HFF-Myc (cell line): ENCODE results near the gene COL4A6.

Source experiments
- DNase-seq: peaks from one replicate; pipeline ENCODE4 v3.0.0-alpha.2; 2011; ENCODE audit warnings: low read depth; ENCODE audit errors: extremely low read depth
- H3K4me3 ChIP-seq: replicated peaks from 2 replicates; pipeline ENCODE4 v1.5.1; 2011; ENCODE audit warnings: low read depth, mild to moderate bottlenecking, control low read depth, low read length
- CTCF ChIP-seq: IDR thresholded peaks from 2 replicates; pipeline ENCODE4 v1.5.1; 2012; ENCODE audit warnings: mild to moderate bottlenecking, low read depth, low read length, control low read depth; ENCODE audit errors: missing control alignments

COL4A6 gene

GRCh38 chrX:108178143-108178498 lies 260.1 kb downstream of the COL4A6 start:
- DNase-seq, result no peak
- no peak overlapping the region for H3K4me3 ChIP-seq
- TF ChIP-seq CTCF, result no peak

DNA sequence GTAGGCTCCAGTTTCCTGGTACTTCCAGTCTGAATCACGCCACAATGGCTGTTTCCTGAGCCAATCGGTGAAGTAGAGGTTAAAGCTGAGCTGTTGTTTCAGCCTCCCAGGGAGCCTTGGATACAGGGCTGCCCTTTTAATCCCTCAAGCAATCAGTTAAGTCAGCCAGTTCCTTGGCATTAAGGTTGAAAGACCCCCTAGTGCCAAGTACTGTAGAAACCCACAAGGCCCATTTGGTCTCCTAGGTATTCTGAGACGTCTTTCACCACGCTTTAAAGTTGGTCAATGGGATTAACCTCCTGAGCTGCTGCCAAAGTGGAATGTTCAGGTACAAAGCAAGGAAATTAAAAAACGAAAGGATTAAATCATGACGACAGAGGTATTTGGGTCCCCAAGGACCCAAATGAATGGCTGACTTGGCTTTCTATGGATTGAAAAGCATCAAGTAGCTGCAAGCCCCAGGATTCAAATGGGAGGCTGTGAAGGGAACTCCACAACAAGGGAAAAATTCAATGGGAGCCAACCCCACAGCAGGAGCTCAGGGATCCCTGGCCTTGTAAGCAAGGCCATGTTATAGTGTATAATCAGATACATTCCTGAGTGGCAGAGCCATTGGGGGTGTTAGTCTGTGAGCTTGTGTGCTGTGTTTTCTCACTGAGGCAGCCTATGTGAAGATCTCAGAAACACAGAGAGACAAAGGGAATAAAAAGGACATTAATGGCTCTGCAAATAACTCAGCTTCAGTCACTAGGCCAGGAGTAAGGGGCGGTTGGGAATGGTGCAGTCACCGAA lies 260.7 kb downstream of the COL4A6 start:
- no peak overlapping the region for H3K4me3 ChIP-seq
- DNase-seq, result no peak
- TF ChIP-seq CTCF, result no peak

- no peak overlapping the region for H3K4me3 ChIP-seq
- no peak for TF ChIP-seq CTCF
- no peak for DNase-seq
Observed at GRCh38 chrX:108173874-108174273, 264.3 kb downstream of the COL4A6 start.

- DNase-seq, result no peak
- TF ChIP-seq CTCF, result no peak
- no peak overlapping the region for H3K4me3 ChIP-seq
Observed at GRCh38 chrX:108171671-108172070, 266.6 kb downstream of the COL4A6 start.

DNA sequence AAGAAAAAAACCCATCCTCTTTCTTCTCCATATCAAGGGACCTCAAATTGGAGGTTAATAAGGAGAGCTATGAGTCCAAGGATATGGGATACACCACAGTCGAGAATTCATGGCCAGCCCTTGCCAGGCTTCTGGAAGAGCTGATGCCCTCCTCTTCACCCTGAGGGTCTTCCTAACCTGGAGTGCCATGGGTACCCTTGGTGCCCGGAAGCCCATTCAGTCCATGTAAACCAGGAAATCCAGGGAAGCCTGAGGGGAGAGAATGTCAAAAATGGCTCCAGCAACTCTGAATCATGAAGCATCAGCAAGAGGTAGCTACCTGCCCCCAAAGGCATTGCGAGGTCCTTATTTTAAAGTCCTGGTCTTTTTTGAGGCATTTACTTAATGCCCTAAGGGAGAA lies 268.5 kb downstream of the COL4A6 start:
- TF ChIP-seq CTCF, result no peak
- DNase-seq, result no peak
- H3K4me3 ChIP-seq, result no peak overlapping the region

GRCh38 chrX:108168961-108169740 lies 269.1 kb downstream of the COL4A6 start:
- H3K4me3 ChIP-seq, result no peak overlapping the region
- TF ChIP-seq CTCF, result no peak
- DNase-seq, result no peak
